ENCODE results near the gene LETMD1. TPM values are rescaled to one million over a fixed set of nuclear protein-coding genes. Genes with fewer than 3 reads are reported as not detected.

Gene LETMD1
- total and polyA plus RNA-seq, 2 of the 13 experiments (the other 11 are each of a cell fraction or from before 2014, with no cell fraction given), result 43.3 to 87.7 TPM

- TF ChIP-seq, protein P1, sequence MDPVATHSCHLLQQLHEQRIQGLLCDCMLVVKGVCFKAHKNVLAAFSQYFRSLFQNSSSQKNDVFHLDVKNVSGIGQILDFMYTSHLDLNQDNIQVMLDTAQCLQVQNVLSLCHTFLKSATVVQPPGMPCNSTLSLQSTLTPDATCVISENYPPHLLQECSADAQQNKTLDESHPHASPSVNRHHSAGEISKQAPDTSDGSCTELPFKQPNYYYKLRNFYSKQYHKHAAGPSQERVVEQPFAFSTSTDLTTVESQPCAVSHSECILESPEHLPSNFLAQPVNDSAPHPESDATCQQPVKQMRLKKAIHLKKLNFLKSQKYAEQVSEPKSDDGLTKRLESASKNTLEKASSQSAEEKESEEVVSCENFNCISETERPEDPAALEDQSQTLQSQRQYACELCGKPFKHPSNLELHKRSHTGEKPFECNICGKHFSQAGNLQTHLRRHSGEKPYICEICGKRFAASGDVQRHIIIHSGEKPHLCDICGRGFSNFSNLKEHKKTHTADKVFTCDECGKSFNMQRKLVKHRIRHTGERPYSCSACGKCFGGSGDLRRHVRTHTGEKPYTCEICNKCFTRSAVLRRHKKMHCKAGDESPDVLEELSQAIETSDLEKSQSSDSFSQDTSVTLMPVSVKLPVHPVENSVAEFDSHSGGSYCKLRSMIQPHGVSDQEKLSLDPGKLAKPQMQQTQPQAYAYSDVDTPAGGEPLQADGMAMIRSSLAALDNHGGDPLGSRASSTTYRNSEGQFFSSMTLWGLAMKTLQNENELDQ (CRISPR knock-in tag; IDR thresholded peaks at IDR 0.05; ENCODE audit: borderline replicate concordance), result no peak
- TF ChIP-seq ZNF83 (CRISPR knock-in tag; IDR thresholded peaks at IDR 0.05; ENCODE audit: borderline replicate concordance) (no peak), ZNF761 (CRISPR knock-in tag; conservative IDR thresholded peaks at IDR 0.05) (0 out of 2 replicates have a peak, but pooled peaks have one; percentile 41), CERS6 (CRISPR knock-in tag; IDR thresholded peaks at IDR 0.05) (no peak), GABPB1 (CRISPR knock-in tag; IDR thresholded peaks at IDR 0.05) (peak; percentile 94), SRY (CRISPR knock-in tag; IDR thresholded peaks at IDR 0.05) (no peak; the same call in 1 of the 2 replicates), RAD51 (IDR thresholded peaks at IDR 0.05; ENCODE audit: borderline replicate concordance) (no peak), KDM2A (CRISPR knock-in tag; IDR thresholded peaks at IDR 0.05; ENCODE audit: borderline replicate concordance, low read depth) (peak; percentile 90; the same call in 1 of the 2 replicates), ZNF224 (CRISPR knock-in tag; IDR thresholded peaks at IDR 0.05) (no peak), KAT8 (CRISPR knock-in tag; IDR thresholded peaks at IDR 0.05) (peak; percentile 96), NR2C2 (CRISPR knock-in tag; IDR thresholded peaks at IDR 0.05; ENCODE audit: borderline replicate concordance) (peak; percentile 97), KDM1A (CRISPR knock-in tag; IDR thresholded peaks at IDR 0.05) (no peak), ZNF430 (CRISPR knock-in tag; IDR thresholded peaks at IDR 0.05) (peak; percentile 84), CREM (IDR thresholded peaks at IDR 0.05) (peak; percentile 74), CREM (CRISPR knock-in tag; IDR thresholded peaks at IDR 0.05) (no peak), ZNF468 (CRISPR knock-in tag; IDR thresholded peaks at IDR 0.05) (no peak), MED1 (CRISPR knock-in tag; IDR thresholded peaks at IDR 0.05) (peak; percentile 49; the same call in 1 of the 2 replicates), ZNF572 (CRISPR knock-in tag; IDR thresholded peaks at IDR 0.05) (no peak; the same call in 1 of the 2 replicates), CBX1 (IDR thresholded peaks at IDR 0.05; ENCODE audit: low read depth) (no peak), SNAPC4 (CRISPR knock-in tag; IDR thresholded peaks at IDR 0.05) (peak; percentile 77; the same call in 1 of the 2 replicates)
- TF ChIP-seq, protein P2, sequence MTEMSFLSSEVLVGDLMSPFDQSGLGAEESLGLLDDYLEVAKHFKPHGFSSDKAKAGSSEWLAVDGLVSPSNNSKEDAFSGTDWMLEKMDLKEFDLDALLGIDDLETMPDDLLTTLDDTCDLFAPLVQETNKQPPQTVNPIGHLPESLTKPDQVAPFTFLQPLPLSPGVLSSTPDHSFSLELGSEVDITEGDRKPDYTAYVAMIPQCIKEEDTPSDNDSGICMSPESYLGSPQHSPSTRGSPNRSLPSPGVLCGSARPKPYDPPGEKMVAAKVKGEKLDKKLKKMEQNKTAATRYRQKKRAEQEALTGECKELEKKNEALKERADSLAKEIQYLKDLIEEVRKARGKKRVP (CRISPR knock-in tag; IDR thresholded peaks at IDR 0.05), result no peak
These were observed at the start of gene LETMD1 (continued) for GRCh38 chr12:51047655-51048540.
